Neural cell (in vitro differentiated cells): ENCODE measurements around the gene ITGA3. TPM values are rescaled to one million over a fixed set of nuclear protein-coding genes. Genes with fewer than 3 reads are reported as not detected.
A peak's percentile ranks its signal among the peaks of the same experiment; 100 is the strongest.

Experiments
- H2AFZ ChIP-seq: fragments of 200-600, 300-800 bp; sonication (generic), shearing (Covaris generic); 2 replicates; pipeline ENCODE4 v1.6.0; 2014; ENCODE audit warnings: low read depth, mild to moderate bottlenecking, antibody characterized with exemption, low read length, moderate library complexity
- H3F3A ChIP-seq: fragments of 200-600 bp; shearing (Covaris generic); 2 replicates; pipeline ENCODE4 v1.6.1; 2016; ENCODE audit warnings: mild to moderate bottlenecking, moderate library complexity, mixed read lengths, antibody characterized with exemption, low read length; ENCODE audit not compliant: insufficient read depth, poor library complexity, severe bottlenecking
- H3K27ac ChIP-seq: fragments of 200-600, 300-800 bp; sonication (generic), shearing (Covaris generic); 2 replicates; pipeline ENCODE4 v1.5.1; 2014; ENCODE audit warnings: mild to moderate bottlenecking, low read length, moderate library complexity
- H3K27me3 ChIP-seq: fragments of 300-800, 200-600 bp; sonication (generic), shearing (Covaris generic); 2 replicates; pipeline ENCODE4 v1.6.0; 2014; ENCODE audit warnings: mild to moderate bottlenecking, low read depth, low read length, moderate library complexity; ENCODE audit not compliant: insufficient read depth
- H3K36me3 ChIP-seq: fragments of 300-800, 200-600 bp; sonication (generic), shearing (Covaris generic); 2 replicates; pipeline ENCODE4 v1.5.1; 2014; ENCODE audit warnings: mild to moderate bottlenecking, antibody characterized with exemption, low read length, moderate library complexity; ENCODE audit not compliant: insufficient read depth
- H3K4me2 ChIP-seq: fragments of 300-800, 200-600 bp; sonication (generic), shearing (Covaris generic); 2 replicates; pipeline ENCODE4 v1.6.0; 2014; ENCODE audit warnings: mild to moderate bottlenecking, low read length
- H3K4me3 ChIP-seq: fragments of 300-800, 200-600 bp; sonication (generic), shearing (Covaris generic); 2 replicates; pipeline ENCODE4 v1.5.1; 2014; ENCODE audit warnings: mild to moderate bottlenecking, low read length, moderate library complexity
- H3K79me2 ChIP-seq: fragments of 200-600 bp; shearing (Covaris generic); replicated peaks from 2 replicates; pipeline ENCODE4 v1.6.0; 2014; ENCODE audit warnings: mild to moderate bottlenecking, low read length, moderate library complexity; ENCODE audit not compliant: insufficient read depth
- H3K9ac ChIP-seq: fragments of 300-800, 200-600 bp; sonication (generic), shearing (Covaris generic); 2 replicates; pipeline ENCODE4 v1.6.1; 2016; ENCODE audit warnings: mild to moderate bottlenecking, low read length, mixed read lengths
- H3K9me2 ChIP-seq: fragments of 200-600 bp; shearing (Covaris generic); 2 replicates; pipeline ENCODE4 v1.6.1; 2016; ENCODE audit warnings: mild to moderate bottlenecking, low read length, mixed read lengths; ENCODE audit not compliant: insufficient read depth
- H3K9me3 ChIP-seq: fragments of 200-600, 300-800 bp; sonication (generic), shearing (Covaris generic); 2 replicates; pipeline ENCODE4 v1.6.1; 2016; ENCODE audit warnings: mild to moderate bottlenecking, mixed run types, low read length, moderate library complexity, mixed read lengths
- H4K20me1 ChIP-seq: fragments of 200-600 bp; shearing (Covaris generic); 2 replicates; pipeline ENCODE4 v1.6.1; 2016; ENCODE audit warnings: mild to moderate bottlenecking, mixed run types; ENCODE audit not compliant: insufficient read depth
- EP300 ChIP-seq: fragments of 450-650 bp; conservative IDR thresholded peaks from 2 replicates; pipeline ENCODE4 v1.6.1; 2014; ENCODE audit warnings: antibody characterized with exemption, mild to moderate bottlenecking, moderate library complexity; ENCODE audit not compliant: poor library complexity, severe bottlenecking
- EZH2 ChIP-seq: fragments of 200-600, 300-800 bp; shearing (Covaris generic), sonication (generic); IDR thresholded peaks from 2 replicates; pipeline ENCODE4 v1.6.1; 2014; ENCODE audit warnings: antibody characterized with exemption, low read length, borderline replicate concordance, mild to moderate bottlenecking; ENCODE audit not compliant: insufficient read depth, poor library complexity, severe bottlenecking
- MXI1 ChIP-seq: fragments of 450-650 bp; conservative IDR thresholded peaks from 2 replicates; pipeline ENCODE4 v1.6.1; 2014; ENCODE audit warnings: antibody characterized with exemption, mild to moderate bottlenecking; ENCODE audit not compliant: poor library complexity, severe bottlenecking
- POLR2AphosphoS5 ChIP-seq: IDR thresholded peaks from 2 replicates; pipeline ENCODE4 v1.6.1; 2012
- RAD21 ChIP-seq: fragments of 450-650 bp; conservative IDR thresholded peaks from 2 replicates; pipeline ENCODE4 v1.6.1; 2014; ENCODE audit warnings: antibody characterized with exemption, mild to moderate bottlenecking, moderate library complexity
- SMC3 ChIP-seq: fragments of 450-650 bp; conservative IDR thresholded peaks from 2 replicates; pipeline ENCODE4 v1.6.1; 2014; ENCODE audit warnings: antibody characterized with exemption, mild to moderate bottlenecking, moderate library complexity; ENCODE audit not compliant: poor library complexity
- TAF1 ChIP-seq: IDR thresholded peaks from 2 replicates; pipeline ENCODE4 v1.6.1; 2012; ENCODE audit warnings: low read depth
- polyA plus RNA-seq: library from polyadenylated mRNA; depleted of rRNA; stranded (reverse); fragments of >200 nt; gene quantifications from 2 replicates; pipeline ENCODE4 v1.2.3, GENCODE V29; 2014
- TF ChIP-seq, protein P1 (sequence below): fragments of 450-650 bp; IDR thresholded peaks from 2 replicates; pipeline ENCODE4 v1.5.1; 2014; ENCODE audit warnings: antibody characterized with exemption, mild to moderate bottlenecking, moderate library complexity; ENCODE audit not compliant: poor library complexity, severe bottlenecking
- TF ChIP-seq, protein P2 (sequence below): IDR thresholded peaks from 2 replicates; pipeline ENCODE4 v1.6.1; 2012; ENCODE audit warnings: borderline replicate concordance

Gene ITGA3
- polyA plus RNA-seq, 1 donor from 2014 or later, result 33.0 TPM

DNA sequence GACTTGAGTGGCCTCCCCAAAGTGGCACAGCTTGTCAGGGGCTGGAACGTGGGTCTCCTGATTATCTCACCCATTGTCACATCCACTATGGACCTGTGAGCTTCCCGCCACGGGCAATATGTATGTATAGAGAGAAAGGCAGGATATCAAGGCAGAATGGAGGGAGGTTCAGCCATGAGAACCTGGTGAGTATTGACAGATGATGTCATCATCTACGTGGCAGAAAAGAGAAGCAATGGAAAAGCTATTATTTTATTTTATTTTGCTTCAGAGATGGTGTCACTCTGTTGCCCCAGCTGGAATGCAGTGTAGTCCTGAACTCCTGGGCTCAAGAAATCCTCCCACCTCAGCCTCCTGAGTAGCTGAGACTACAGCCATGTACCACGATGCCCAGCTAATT is 25.8 kb downstream of the ITGA3 start:
- Histone ChIP-seq H3K4me3 (no peak overlapping the region), H4K20me1 (no peaks in the 10 kb centered on the region), H3K27me3 (no peaks in the 10 kb centered on the region), H3K36me3 (no peaks in the 10 kb centered on the region), H3K9me3 (no peaks in the 10 kb centered on the region), H3K4me2 (no peak overlapping the region), H2AFZ (no peak overlapping the region), H3K9ac (no peak overlapping the region), H3K27ac (no peak overlapping the region), H3K79me2 (no peaks in the 10 kb centered on the region), H3K9me2 (no peaks in the 10 kb centered on the region), H3F3A (no peaks in the 10 kb centered on the region)
- TF ChIP-seq EP300 (no peak), TAF1 (no peak), POLR2AphosphoS5 (no peak), RAD21 (no peak)
- TF ChIP-seq, protein P1, sequence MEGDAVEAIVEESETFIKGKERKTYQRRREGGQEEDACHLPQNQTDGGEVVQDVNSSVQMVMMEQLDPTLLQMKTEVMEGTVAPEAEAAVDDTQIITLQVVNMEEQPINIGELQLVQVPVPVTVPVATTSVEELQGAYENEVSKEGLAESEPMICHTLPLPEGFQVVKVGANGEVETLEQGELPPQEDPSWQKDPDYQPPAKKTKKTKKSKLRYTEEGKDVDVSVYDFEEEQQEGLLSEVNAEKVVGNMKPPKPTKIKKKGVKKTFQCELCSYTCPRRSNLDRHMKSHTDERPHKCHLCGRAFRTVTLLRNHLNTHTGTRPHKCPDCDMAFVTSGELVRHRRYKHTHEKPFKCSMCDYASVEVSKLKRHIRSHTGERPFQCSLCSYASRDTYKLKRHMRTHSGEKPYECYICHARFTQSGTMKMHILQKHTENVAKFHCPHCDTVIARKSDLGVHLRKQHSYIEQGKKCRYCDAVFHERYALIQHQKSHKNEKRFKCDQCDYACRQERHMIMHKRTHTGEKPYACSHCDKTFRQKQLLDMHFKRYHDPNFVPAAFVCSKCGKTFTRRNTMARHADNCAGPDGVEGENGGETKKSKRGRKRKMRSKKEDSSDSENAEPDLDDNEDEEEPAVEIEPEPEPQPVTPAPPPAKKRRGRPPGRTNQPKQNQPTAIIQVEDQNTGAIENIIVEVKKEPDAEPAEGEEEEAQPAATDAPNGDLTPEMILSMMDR, result no peak

GRCh38 chr17:50087246-50087911 is 31.5 kb downstream of the ITGA3 start:
- no peak overlapping the region for H3K4me3 ChIP-seq
- no peak overlapping the region for H3K27ac ChIP-seq
- no peaks in the 10 kb centered on the region for H3K79me2 ChIP-seq
- no peaks in the 10 kb centered on the region for H3K9me2 ChIP-seq
- TF ChIP-seq SMC3 (peak; percentile 40), TAF1 (no peak), EP300 (no peak), MXI1 (no peak), POLR2AphosphoS5 (no peak), RAD21 (peak; percentile 59), EZH2 (no peak)
- TF ChIP-seq, protein P2, sequence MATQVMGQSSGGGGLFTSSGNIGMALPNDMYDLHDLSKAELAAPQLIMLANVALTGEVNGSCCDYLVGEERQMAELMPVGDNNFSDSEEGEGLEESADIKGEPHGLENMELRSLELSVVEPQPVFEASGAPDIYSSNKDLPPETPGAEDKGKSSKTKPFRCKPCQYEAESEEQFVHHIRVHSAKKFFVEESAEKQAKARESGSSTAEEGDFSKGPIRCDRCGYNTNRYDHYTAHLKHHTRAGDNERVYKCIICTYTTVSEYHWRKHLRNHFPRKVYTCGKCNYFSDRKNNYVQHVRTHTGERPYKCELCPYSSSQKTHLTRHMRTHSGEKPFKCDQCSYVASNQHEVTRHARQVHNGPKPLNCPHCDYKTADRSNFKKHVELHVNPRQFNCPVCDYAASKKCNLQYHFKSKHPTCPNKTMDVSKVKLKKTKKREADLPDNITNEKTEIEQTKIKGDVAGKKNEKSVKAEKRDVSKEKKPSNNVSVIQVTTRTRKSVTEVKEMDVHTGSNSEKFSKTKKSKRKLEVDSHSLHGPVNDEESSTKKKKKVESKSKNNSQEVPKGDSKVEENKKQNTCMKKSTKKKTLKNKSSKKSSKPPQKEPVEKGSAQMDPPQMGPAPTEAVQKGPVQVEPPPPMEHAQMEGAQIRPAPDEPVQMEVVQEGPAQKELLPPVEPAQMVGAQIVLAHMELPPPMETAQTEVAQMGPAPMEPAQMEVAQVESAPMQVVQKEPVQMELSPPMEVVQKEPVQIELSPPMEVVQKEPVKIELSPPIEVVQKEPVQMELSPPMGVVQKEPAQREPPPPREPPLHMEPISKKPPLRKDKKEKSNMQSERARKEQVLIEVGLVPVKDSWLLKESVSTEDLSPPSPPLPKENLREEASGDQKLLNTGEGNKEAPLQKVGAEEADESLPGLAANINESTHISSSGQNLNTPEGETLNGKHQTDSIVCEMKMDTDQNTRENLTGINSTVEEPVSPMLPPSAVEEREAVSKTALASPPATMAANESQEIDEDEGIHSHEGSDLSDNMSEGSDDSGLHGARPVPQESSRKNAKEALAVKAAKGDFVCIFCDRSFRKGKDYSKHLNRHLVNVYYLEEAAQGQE, result no peak
- TF ChIP-seq, protein P1, result peak; percentile 61
- H4K20me1 ChIP-seq, result no peaks in the 10 kb centered on the region
- H2AFZ ChIP-seq, result no peak overlapping the region
- no peaks in the 10 kb centered on the region for H3K27me3 ChIP-seq
- no peaks in the 10 kb centered on the region for H3K36me3 ChIP-seq
- no peaks in the 10 kb centered on the region for H3K9me3 ChIP-seq
- H3F3A ChIP-seq, result no peaks in the 10 kb centered on the region
- H3K9ac ChIP-seq, result no peak overlapping the region
- no peak overlapping the region for H3K4me2 ChIP-seq
